ENCODE measurements around the gene RNF144B. TPM values are rescaled to one million over a fixed set of nuclear protein-coding genes. Genes with fewer than 3 reads are reported as not detected.

RNF144B gene
- total RNA-seq, 1 experiment from 2014 or later = 2.3 TPM

- Histone ChIP-seq H2BK120ac (ENCODE audit: low read depth, low read length, poor library complexity, severe bottlenecking) (no peak overlapping the region), H2BK12ac (ENCODE audit: insufficient read length, low read depth, low read length) (no peak overlapping the region), H3K23me2 (ENCODE audit: insufficient read length, low read depth, low read length, poor library complexity, severe bottlenecking) (no peaks in the 10 kb centered on the region), H3K4ac (ENCODE audit: low read depth, low read length) (no peak overlapping the region), H3K4me1 (ENCODE audit: insufficient read depth, low read length) (no peaks in the 10 kb centered on the region), H4K5ac (ENCODE audit: insufficient read length, low read depth, low read length) (no peak overlapping the region), H2AFZ (ENCODE audit: low read length) (no peak overlapping the region), H3K18ac (ENCODE audit: insufficient read length, low read depth, low read length) (no peak overlapping the region), H2AK5ac (ENCODE audit: insufficient read length, low read length) (no peak overlapping the region), H3K79me2 (ENCODE audit: insufficient read depth, low read length) (no peaks in the 10 kb centered on the region), H3K27me3 (ENCODE audit: insufficient read depth, low read length) (no peaks in the 10 kb centered on the region), H3K56ac (ENCODE audit: insufficient read length, low read depth, low read length) (no peak overlapping the region), H3K9me3 (ENCODE audit: control insufficient read depth, low read depth, low read length) (no peaks in the 10 kb centered on the region), H3K27ac (ENCODE audit: insufficient read length, low read depth, low read length) (no peak overlapping the region), H2BK5ac (ENCODE audit: insufficient read length, low read length) (no peak overlapping the region), H4K8ac (replicated peaks; ENCODE audit: insufficient read length, low read depth, low read length) (no peak overlapping the region), H3T11ph (ENCODE audit: low read length) (no peak overlapping the region), H4K91ac (ENCODE audit: insufficient read length, low read depth, low read length) (no peak overlapping the region), H3K23ac (ENCODE audit: insufficient read length, low read depth, low read length) (no peak overlapping the region), H3K79me1 (ENCODE audit: insufficient read depth, low read depth, low read length, poor library complexity, severe bottlenecking) (no peaks in the 10 kb centered on the region), H2BK15ac (ENCODE audit: low read depth, low read length) (no peak overlapping the region), H2BK20ac (ENCODE audit: low read depth, low read length, poor library complexity, severe bottlenecking) (no peak overlapping the region), H3K9ac (ENCODE audit: extremely low read depth, insufficient read length, low read length) (no peak overlapping the region), H4K20me1 (ENCODE audit: control insufficient read depth, insufficient read depth, insufficient read length) (no peaks in the 10 kb centered on the region), H3K14ac (ENCODE audit: insufficient read depth, low read length) (no peak overlapping the region), H3K4me2 (ENCODE audit: insufficient read depth, insufficient read length, low read length) (no peak overlapping the region)
- Mint-ChIP-seq H3K4me3 (no peak overlapping the region), H3K27me3 (ENCODE audit: low read depth) (no peaks in the 10 kb centered on the region), H3K4me1 (peaks cover 0 to 3% of the 10 kb centered on the region in 2 experiments; a peak in 2 of 4 replicates), H3K9me3 (no peaks in the 10 kb centered on the region), H3K27ac (no peak overlapping the region), H3K36me3 (ENCODE audit: insufficient read depth in 1 of 3, low read depth in 3 of 3) (no peaks in the 10 kb centered on the region)
- WGBS (ENCODE audit: extremely low coverage, insufficient read length, low lambda C conversion rate) = no CpG with 5 or more reads among the region's 4 CpGs
- TF ChIP-seq, protein P1, sequence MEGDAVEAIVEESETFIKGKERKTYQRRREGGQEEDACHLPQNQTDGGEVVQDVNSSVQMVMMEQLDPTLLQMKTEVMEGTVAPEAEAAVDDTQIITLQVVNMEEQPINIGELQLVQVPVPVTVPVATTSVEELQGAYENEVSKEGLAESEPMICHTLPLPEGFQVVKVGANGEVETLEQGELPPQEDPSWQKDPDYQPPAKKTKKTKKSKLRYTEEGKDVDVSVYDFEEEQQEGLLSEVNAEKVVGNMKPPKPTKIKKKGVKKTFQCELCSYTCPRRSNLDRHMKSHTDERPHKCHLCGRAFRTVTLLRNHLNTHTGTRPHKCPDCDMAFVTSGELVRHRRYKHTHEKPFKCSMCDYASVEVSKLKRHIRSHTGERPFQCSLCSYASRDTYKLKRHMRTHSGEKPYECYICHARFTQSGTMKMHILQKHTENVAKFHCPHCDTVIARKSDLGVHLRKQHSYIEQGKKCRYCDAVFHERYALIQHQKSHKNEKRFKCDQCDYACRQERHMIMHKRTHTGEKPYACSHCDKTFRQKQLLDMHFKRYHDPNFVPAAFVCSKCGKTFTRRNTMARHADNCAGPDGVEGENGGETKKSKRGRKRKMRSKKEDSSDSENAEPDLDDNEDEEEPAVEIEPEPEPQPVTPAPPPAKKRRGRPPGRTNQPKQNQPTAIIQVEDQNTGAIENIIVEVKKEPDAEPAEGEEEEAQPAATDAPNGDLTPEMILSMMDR (conservative IDR thresholded peaks at IDR 0.05) = no peak
- no peak for DNase-seq
These were observed 28.7 kb downstream of the RNF144B start for GRCh38 chr6:18415671-18416340.

Data from H9 (cell line).